ENCODE results near the gene MAGI2.

MAGI2 gene

DNA sequence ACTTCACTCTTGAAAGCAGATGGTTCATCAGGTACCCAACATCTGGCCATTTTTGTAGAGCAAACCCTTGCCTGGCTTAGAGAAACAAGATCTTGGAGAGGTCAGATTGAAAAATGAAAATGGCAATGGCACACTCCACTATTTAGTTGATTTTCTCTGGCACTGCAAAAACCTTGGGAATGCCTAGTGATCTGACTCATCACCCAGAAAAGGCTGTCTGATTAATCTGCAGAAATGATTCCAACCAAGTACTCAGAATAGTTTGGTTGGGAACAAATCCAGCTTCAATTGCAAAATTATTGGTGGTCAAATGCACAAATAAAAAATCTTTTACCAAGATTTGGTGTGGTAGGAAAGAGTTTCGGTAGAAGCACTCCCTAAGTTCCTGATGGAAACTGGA is 1303.7 kb downstream of the MAGI2 start:
- Histone ChIP-seq H3K4me1 (ENCODE audit: insufficient read depth, low read length) (no peaks in the 10 kb centered on the region), H3K4me3 (ENCODE audit: low read depth in 1 of 2, low read length in 2 of 2) (no peak overlapping the region), H2AFZ (ENCODE audit: low read depth, low read length) (no peak overlapping the region), H3K36me3 (ENCODE audit: insufficient read depth, low read length) (no peaks in the 10 kb centered on the region), H3K9ac (ENCODE audit: low read depth, low read length) (no peak overlapping the region), H3K9me3 (ENCODE audit: insufficient read depth, low read length, severe bottlenecking) (no peaks in the 10 kb centered on the region), H4K20me1 (ENCODE audit: insufficient read depth, low read length) (no peaks in the 10 kb centered on the region), H3K4me2 (ENCODE audit: insufficient read depth, low read length) (no peak overlapping the region), H3K27ac (ENCODE audit: low read length) (no peak overlapping the region), H3K79me2 (ENCODE audit: insufficient read depth, low read length) (no peaks in the 10 kb centered on the region), H3K27me3 (ENCODE audit: insufficient read depth, low read length, poor library complexity) (no peaks in the 10 kb centered on the region)
- no peak for DNase-seq
- TF ChIP-seq EZH2 (IDR thresholded peaks at IDR 0.05; ENCODE audit: borderline replicate concordance, low read depth, low read length, severe bottlenecking) (no peak), CTCF (IDR thresholded peaks at IDR 0.05; ENCODE audit: borderline replicate concordance, extremely low read depth, low read length, poor library complexity, severe bottlenecking) (no peak)
- ATAC-seq (ENCODE audit: insufficient read depth, low read depth): no peak

GRCh38 chr7:78148166-78148894 is 1305.1 kb downstream of the MAGI2 start:
- Histone ChIP-seq H3K36me3 (ENCODE audit: insufficient read depth, low read length) (no peaks in the 10 kb centered on the region), H3K9ac (ENCODE audit: low read depth, low read length) (no peak overlapping the region), H3K79me2 (ENCODE audit: insufficient read depth, low read length) (no peaks in the 10 kb centered on the region), H2AFZ (ENCODE audit: low read depth, low read length) (no peak overlapping the region), H3K4me1 (ENCODE audit: insufficient read depth, low read length) (no peaks in the 10 kb centered on the region), H3K4me3 (ENCODE audit: low read depth in 1 of 2, low read length in 2 of 2) (no peak overlapping the region), H3K4me2 (ENCODE audit: insufficient read depth, low read length) (no peak overlapping the region), H3K27ac (ENCODE audit: low read length) (no peak overlapping the region), H3K27me3 (ENCODE audit: insufficient read depth, low read length, poor library complexity) (no peaks in the 10 kb centered on the region), H4K20me1 (ENCODE audit: insufficient read depth, low read length) (no peaks in the 10 kb centered on the region), H3K9me3 (ENCODE audit: insufficient read depth, low read length, severe bottlenecking) (no peaks in the 10 kb centered on the region)
- ATAC-seq (ENCODE audit: insufficient read depth, low read depth) (no peak), DNase-seq (no peak)
- no peak for TF ChIP-seq EZH2 (IDR thresholded peaks at IDR 0.05; ENCODE audit: borderline replicate concordance, low read depth, low read length, severe bottlenecking)
- no peak for TF ChIP-seq CTCF (IDR thresholded peaks at IDR 0.05; ENCODE audit: borderline replicate concordance, extremely low read depth, low read length, poor library complexity, severe bottlenecking)

GRCh38 chr7:78146546-78146945 is 1306.9 kb downstream of the MAGI2 start:
- Histone ChIP-seq H3K9ac (ENCODE audit: low read depth, low read length) (no peak overlapping the region), H3K36me3 (ENCODE audit: insufficient read depth, low read length) (no peaks in the 10 kb centered on the region), H3K4me3 (ENCODE audit: low read depth in 1 of 2, low read length in 2 of 2) (no peak overlapping the region), H3K4me1 (ENCODE audit: insufficient read depth, low read length) (no peaks in the 10 kb centered on the region), H3K27ac (ENCODE audit: low read length) (no peak overlapping the region), H4K20me1 (ENCODE audit: insufficient read depth, low read length) (no peaks in the 10 kb centered on the region), H3K27me3 (ENCODE audit: insufficient read depth, low read length, poor library complexity) (peaks cover 4% of the 10 kb centered on the region), H3K9me3 (ENCODE audit: insufficient read depth, low read length, severe bottlenecking) (no peaks in the 10 kb centered on the region), H2AFZ (ENCODE audit: low read depth, low read length) (no peak overlapping the region), H3K4me2 (ENCODE audit: insufficient read depth, low read length) (no peak overlapping the region), H3K79me2 (ENCODE audit: insufficient read depth, low read length) (no peaks in the 10 kb centered on the region)
- TF ChIP-seq EZH2 (IDR thresholded peaks at IDR 0.05; ENCODE audit: borderline replicate concordance, low read depth, low read length, severe bottlenecking) (no peak), CTCF (IDR thresholded peaks at IDR 0.05; ENCODE audit: borderline replicate concordance, extremely low read depth, low read length, poor library complexity, severe bottlenecking) (no peak)
- ATAC-seq (ENCODE audit: insufficient read depth, low read depth): no peak
- DNase-seq: no peak

Data from DND-41 (cell line).